H9 (cell line): ENCODE measurements around the gene XPR1. TPM values are rescaled to one million over a fixed set of nuclear protein-coding genes. Genes with fewer than 3 reads are reported as not detected.

Experiments used
- DNase-seq: peaks from one replicate; pipeline ENCODE4 v3.0.0-alpha.2; 2017
- H2AFZ ChIP-seq: one replicate; pipeline ENCODE4 v1.6.1; 2013; ENCODE audit warnings: mild to moderate bottlenecking, low read length, control low read depth, moderate library complexity
- H2AK5ac ChIP-seq: 2 replicates; pipeline ENCODE4 v1.6.1; 2013; ENCODE audit warnings: low read length, control low read depth, mixed read lengths; ENCODE audit not compliant: insufficient read length
- H2BK120ac ChIP-seq: one replicate; pipeline ENCODE4 v1.6.1; 2013; ENCODE audit warnings: low read depth, mild to moderate bottlenecking, low read length, control low read depth, inconsistent platforms; ENCODE audit not compliant: poor library complexity, severe bottlenecking
- H2BK12ac ChIP-seq: 2 replicates; pipeline ENCODE4 v1.6.1; 2013; ENCODE audit warnings: low read length, control low read depth, mixed read lengths, low read depth; ENCODE audit not compliant: insufficient read length
- H2BK15ac ChIP-seq: 2 replicates; pipeline ENCODE4 v1.6.1; 2013; ENCODE audit warnings: low read depth, low read length, control low read depth
- H2BK20ac ChIP-seq: one replicate; pipeline ENCODE4 v1.6.1; 2013; ENCODE audit warnings: low read depth, mild to moderate bottlenecking, low read length, control low read depth, inconsistent platforms; ENCODE audit not compliant: poor library complexity, severe bottlenecking
- H2BK5ac ChIP-seq: 2 replicates; pipeline ENCODE4 v1.6.1; 2013; ENCODE audit warnings: low read length, control low read depth, mixed read lengths; ENCODE audit not compliant: insufficient read length
- H3K14ac ChIP-seq: 2 replicates; pipeline ENCODE4 v1.6.1; 2013; ENCODE audit warnings: low read length, control low read depth; ENCODE audit not compliant: insufficient read depth
- H3K18ac ChIP-seq: 2 replicates; pipeline ENCODE4 v1.6.1; 2013; ENCODE audit warnings: low read depth, mild to moderate bottlenecking, mixed read lengths, low read length, control low read depth; ENCODE audit not compliant: insufficient read length
- H3K23ac ChIP-seq: 2 replicates; pipeline ENCODE4 v1.6.1; 2013; ENCODE audit warnings: low read length, control low read depth, mixed read lengths, low read depth; ENCODE audit not compliant: insufficient read length
- H3K23me2 ChIP-seq: 2 replicates; pipeline ENCODE4 v1.6.1; 2013; ENCODE audit warnings: low read depth, mild to moderate bottlenecking, mixed read lengths, low read length, control low read depth; ENCODE audit not compliant: insufficient read length, poor library complexity, severe bottlenecking
- H3K27ac ChIP-seq: 2 replicates; pipeline ENCODE4 v1.5.1; 2013; ENCODE audit warnings: low read length, control low read depth, mixed read lengths, low read depth; ENCODE audit not compliant: insufficient read length
- H3K27me3 ChIP-seq: 2 replicates; pipeline ENCODE4 v1.6.1; 2013; ENCODE audit warnings: low read length, control low read depth, inconsistent platforms; ENCODE audit not compliant: insufficient read depth
- H3K4ac ChIP-seq: 2 replicates; pipeline ENCODE4 v1.6.1; 2013; ENCODE audit warnings: low read depth, mild to moderate bottlenecking, control low read depth, inconsistent platforms, low read length, moderate library complexity
- H3K4me1 ChIP-seq: 2 replicates; pipeline ENCODE4 v1.6.1; 2013; ENCODE audit warnings: low read length, control low read depth, inconsistent platforms; ENCODE audit not compliant: insufficient read depth
- H3K4me2 ChIP-seq: 2 replicates; pipeline ENCODE4 v1.6.1; 2013; ENCODE audit warnings: low read length, control low read depth, mixed read lengths; ENCODE audit not compliant: insufficient read length, insufficient read depth
- H3K56ac ChIP-seq: 2 replicates; pipeline ENCODE4 v1.6.1; 2013; ENCODE audit warnings: low read depth, mild to moderate bottlenecking, mixed read lengths, low read length, control low read depth; ENCODE audit not compliant: insufficient read length
- H3K79me1 ChIP-seq: 2 replicates; pipeline ENCODE4 v1.6.1; 2013; ENCODE audit warnings: low read depth, mild to moderate bottlenecking, moderate library complexity, low read length, control low read depth, inconsistent platforms; ENCODE audit not compliant: insufficient read depth, poor library complexity, severe bottlenecking
- H3K79me2 ChIP-seq: 2 replicates; pipeline ENCODE4 v1.6.1; 2013; ENCODE audit warnings: low read length, control low read depth, inconsistent platforms; ENCODE audit not compliant: insufficient read depth
- H3K9ac ChIP-seq: 2 replicates; pipeline ENCODE4 v1.6.1; 2013; ENCODE audit warnings: low read length, control low read depth, mixed read lengths; ENCODE audit not compliant: insufficient read length; ENCODE audit errors: extremely low read depth
- H3K9me3 ChIP-seq: one replicate; pipeline ENCODE4 v1.6.1; 2013; ENCODE audit warnings: low read depth, low read length, inconsistent platforms; ENCODE audit not compliant: control insufficient read depth
- H3T11ph ChIP-seq: one replicate; pipeline ENCODE4 v1.6.1; 2013; ENCODE audit warnings: mild to moderate bottlenecking, low read length, control low read depth, inconsistent platforms
- H4K20me1 ChIP-seq: one replicate; pipeline ENCODE4 v1.6.1; 2013; ENCODE audit not compliant: control insufficient read depth, insufficient read length, insufficient read depth
- H4K5ac ChIP-seq: 2 replicates; pipeline ENCODE4 v1.6.1; 2013; ENCODE audit warnings: low read depth, mild to moderate bottlenecking, mixed read lengths, low read length, control low read depth; ENCODE audit not compliant: insufficient read length
- H4K8ac ChIP-seq: replicated peaks from 2 replicates; pipeline ENCODE4 v1.6.1; 2013; ENCODE audit warnings: low read length, control low read depth, mixed read lengths, low read depth; ENCODE audit not compliant: insufficient read length
- H4K91ac ChIP-seq: 2 replicates; pipeline ENCODE4 v1.6.1; 2013; ENCODE audit warnings: low read depth, mild to moderate bottlenecking, moderate library complexity, mixed read lengths, low read length, control low read depth; ENCODE audit not compliant: insufficient read length
- H3K27ac Mint-ChIP-seq, 3 experiments: 2 replicates in 2 of 3; 3 replicates in 1 of 3; pipeline ENCODE4 v1.8.0; 2020 to 2021; ENCODE audit warnings: mixed read lengths in 3 of 3, mild to moderate bottlenecking in 1 of 3, moderate library complexity in 1 of 3
- H3K27me3 Mint-ChIP-seq: 2 replicates; pipeline ENCODE4 v1.8.0; 2021; ENCODE audit warnings: low read depth, mild to moderate bottlenecking, moderate library complexity, mixed read lengths
- H3K36me3 Mint-ChIP-seq, 3 experiments: 2 replicates in 2 of 3; 3 replicates in 1 of 3; pipeline ENCODE4 v1.8.0; 2020 to 2021; ENCODE audit warnings: low read depth in 3 of 3, mixed read lengths in 3 of 3; ENCODE audit not compliant: insufficient read depth in 1 of 3
- H3K4me1 Mint-ChIP-seq, 2 experiments: 2 replicates each; pipeline ENCODE4 v1.8.0; 2020; ENCODE audit warnings: mixed read lengths in 2 of 2
- H3K4me3 Mint-ChIP-seq, 2 experiments: 2 replicates in 1 of 2; 3 replicates in 1 of 2; pipeline ENCODE4 v1.8.0; 2020 to 2021; ENCODE audit warnings: mild to moderate bottlenecking in 2 of 2, mixed read lengths in 2 of 2, moderate library complexity in 1 of 2
- H3K9me3 Mint-ChIP-seq, 2 experiments: 2 replicates in 1 of 2; 3 replicates in 1 of 2; pipeline ENCODE4 v1.8.0; 2020; ENCODE audit warnings: mild to moderate bottlenecking in 2 of 2, mixed read lengths in 2 of 2, moderate library complexity in 1 of 2
- WGBS: extraction: QIAGEN DNeasy Blood & Tissue Kit; methylation state at CpG from one replicate; pipeline ENCODE4 v1.1.7; 2013; ENCODE audit warnings: missing lambda C conversion rate, low lambda C conversion rate, mixed read lengths; ENCODE audit not compliant: insufficient read length; ENCODE audit errors: extremely low coverage; 5-methylcytosine and 5-hydroxymethylcytosine counted together
- total RNA-seq: library from RNA; stranded (reverse); gene quantifications from 2 replicates; pipeline ENCODE4 v1.2.1, GENCODE V29; 2021
- TF ChIP-seq, protein P1 (sequence below): fragments of 200-600 bp; sonication (generic); conservative IDR thresholded peaks from 3 replicates; pipeline ENCODE4 v1.8.0; 2021; ENCODE audit warnings: antibody characterized with exemption, mild to moderate bottlenecking

XPR1 gene
- total RNA-seq, 1 experiment from 2014 or later, result 34.1 TPM

DNA sequence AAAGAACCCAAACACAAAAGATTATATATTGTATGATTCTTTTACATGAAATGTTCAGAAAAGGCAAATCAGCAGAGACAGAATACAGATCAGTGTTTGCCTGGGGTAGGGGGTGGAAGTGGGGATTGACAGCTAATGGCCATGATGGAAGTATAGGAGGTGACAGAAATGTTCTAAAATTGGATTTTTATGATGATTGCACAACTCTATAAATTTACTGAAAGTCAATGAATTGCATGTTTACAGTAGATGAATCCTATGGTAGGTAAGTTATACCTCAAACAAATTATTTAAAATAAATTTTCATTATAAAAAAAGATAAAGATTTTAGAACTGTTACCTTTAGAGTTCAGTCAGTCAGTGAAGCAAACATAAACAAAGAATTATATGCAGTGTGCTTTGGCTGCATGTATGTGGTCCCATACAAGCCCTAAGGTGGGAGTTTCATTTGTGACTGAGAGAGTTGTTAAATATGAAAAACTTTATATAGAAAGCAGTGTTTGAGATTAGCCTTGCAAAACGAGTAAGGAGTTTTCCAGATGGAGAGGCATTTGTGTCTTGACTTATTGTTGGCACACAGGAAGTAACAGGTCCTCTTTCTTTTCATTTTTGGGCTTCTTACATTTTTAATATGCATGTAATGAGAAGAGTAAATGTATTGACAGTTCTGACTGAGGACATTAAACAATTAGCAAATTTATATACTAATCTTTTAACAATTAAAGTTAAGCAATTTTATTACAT is 165.2 kb downstream of the XPR1 start:
- H3K4ac ChIP-seq, result no peak overlapping the region
- Mint-ChIP-seq H3K27ac (no peak overlapping the region), H3K36me3 (no peaks in the 10 kb centered on the region), H3K4me1 (peaks cover 2 to 5% of the 10 kb centered on the region in 2 experiments), H3K4me3 (no peak overlapping the region), H3K27me3 (no peaks in the 10 kb centered on the region), H3K9me3 (no peaks in the 10 kb centered on the region)
- no peak overlapping the region for H3K9ac ChIP-seq
- no peak overlapping the region for H4K5ac ChIP-seq
- H3K27me3 ChIP-seq, result no peaks in the 10 kb centered on the region
- H3K56ac ChIP-seq, result no peak overlapping the region
- no peaks in the 10 kb centered on the region for H3K9me3 ChIP-seq
- H3K14ac ChIP-seq, result no peak overlapping the region
- TF ChIP-seq, protein P1, sequence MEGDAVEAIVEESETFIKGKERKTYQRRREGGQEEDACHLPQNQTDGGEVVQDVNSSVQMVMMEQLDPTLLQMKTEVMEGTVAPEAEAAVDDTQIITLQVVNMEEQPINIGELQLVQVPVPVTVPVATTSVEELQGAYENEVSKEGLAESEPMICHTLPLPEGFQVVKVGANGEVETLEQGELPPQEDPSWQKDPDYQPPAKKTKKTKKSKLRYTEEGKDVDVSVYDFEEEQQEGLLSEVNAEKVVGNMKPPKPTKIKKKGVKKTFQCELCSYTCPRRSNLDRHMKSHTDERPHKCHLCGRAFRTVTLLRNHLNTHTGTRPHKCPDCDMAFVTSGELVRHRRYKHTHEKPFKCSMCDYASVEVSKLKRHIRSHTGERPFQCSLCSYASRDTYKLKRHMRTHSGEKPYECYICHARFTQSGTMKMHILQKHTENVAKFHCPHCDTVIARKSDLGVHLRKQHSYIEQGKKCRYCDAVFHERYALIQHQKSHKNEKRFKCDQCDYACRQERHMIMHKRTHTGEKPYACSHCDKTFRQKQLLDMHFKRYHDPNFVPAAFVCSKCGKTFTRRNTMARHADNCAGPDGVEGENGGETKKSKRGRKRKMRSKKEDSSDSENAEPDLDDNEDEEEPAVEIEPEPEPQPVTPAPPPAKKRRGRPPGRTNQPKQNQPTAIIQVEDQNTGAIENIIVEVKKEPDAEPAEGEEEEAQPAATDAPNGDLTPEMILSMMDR, result no peak
- no peak overlapping the region for H4K91ac ChIP-seq
- H3K23ac ChIP-seq, result no peak overlapping the region
- H2BK20ac ChIP-seq, result no peak overlapping the region
- H4K8ac ChIP-seq, result no peak overlapping the region
- no peaks in the 10 kb centered on the region for H3K23me2 ChIP-seq
- H3K18ac ChIP-seq, result no peak overlapping the region
- H3K27ac ChIP-seq, result no peak overlapping the region
- H3K79me1 ChIP-seq, result no peaks in the 10 kb centered on the region
- no peak overlapping the region for H2AFZ ChIP-seq
- no peak overlapping the region for H2BK120ac ChIP-seq
- H3K79me2 ChIP-seq, result no peaks in the 10 kb centered on the region
- H3K4me2 ChIP-seq, result no peak overlapping the region
- no peak for DNase-seq
- no peak overlapping the region for H3T11ph ChIP-seq
- H2BK15ac ChIP-seq, result no peak overlapping the region
- no peak overlapping the region for H2AK5ac ChIP-seq
- no peak overlapping the region for H2BK12ac ChIP-seq
- no CpG with 5 or more reads among the region's 1 CpG for WGBS
- H3K4me1 ChIP-seq, result no peaks in the 10 kb centered on the region
- H4K20me1 ChIP-seq, result no peaks in the 10 kb centered on the region
- H2BK5ac ChIP-seq, result no peak overlapping the region
